Endothelial cell of umbilical vein (primary cell): ENCODE data around the gene DMAP1. TPM values are rescaled to one million over a fixed set of nuclear protein-coding genes. Genes with fewer than 3 reads are reported as not detected.

ENCODE experiments used
- BruUV-seq: library from RNA; stranded (reverse); fragments of 400-500 nt; replicated peaks from 2 replicates; lab custom pipeline; 2021; lab: Mats Ljungman, UMichigan
- CTCF ChIA-PET: fragments of 300-600, 350-600 bp; sonication (Branson Sonifier 250); formaldehyde crosslinking; loops from one replicate; lab custom pipeline; 2021; ENCODE audit warnings: antibody characterized with exemption, inconsistent platforms; lab: Charles Lee
- POLR2A ChIA-PET: fragments of 300-600, 350-600 bp; sonication (Branson Sonifier 250); formaldehyde crosslinking; loops from one replicate; lab custom pipeline; 2021; ENCODE audit warnings: antibody characterized with exemption, inconsistent platforms; lab: Charles Lee
- DNase-seq: peaks from one replicate; pipeline ENCODE4 v3.0.0-alpha.2; 2011; ENCODE audit warnings: low read depth, low spot score
- FAIRE-seq: peaks from 2 replicates; lab custom pipeline; 2011; peaks lifted over from hg19 to GRCh38; lab: Jason Lieb, UNC
- H2AFZ ChIP-seq: 2 replicates; pipeline ENCODE4 v1.6.0; 2012; ENCODE audit warnings: low read depth, low read length, control low read depth, inconsistent platforms
- H3K27ac ChIP-seq: 2 replicates; pipeline ENCODE4 v1.5.1; 2011; ENCODE audit warnings: low read depth, mild to moderate bottlenecking, control low read depth, low read length, moderate library complexity; ENCODE audit not compliant: insufficient read depth
- H3K27me3 ChIP-seq, 2 experiments: 2 replicates each; pipeline versions ENCODE4 v1.6.0 to v1.6.1; 2011; ENCODE audit warnings: low read length in 2 of 2, mixed read lengths in 1 of 2; ENCODE audit not compliant: control insufficient read depth in 2 of 2, insufficient read depth in 2 of 2
- H3K36me3 ChIP-seq, 2 experiments: 2 replicates in 1 of 2; 3 replicates in 1 of 2; pipeline ENCODE4 v1.5.1; 2011; ENCODE audit warnings: low read length in 2 of 2, mild to moderate bottlenecking in 1 of 2, moderate library complexity in 1 of 2; ENCODE audit not compliant: control insufficient read depth in 2 of 2, insufficient read depth in 2 of 2; ENCODE audit errors: extremely low read depth in 1 of 2
- H3K4me1 ChIP-seq: 3 replicates; pipeline ENCODE4 v1.5.1; 2011; ENCODE audit warnings: mild to moderate bottlenecking, low read length; ENCODE audit not compliant: control insufficient read depth, insufficient read depth; ENCODE audit errors: extremely low read depth
- H3K4me2 ChIP-seq: 2 replicates; pipeline ENCODE4 v1.6.1; 2011; ENCODE audit warnings: low read length, control low read depth, mixed read lengths; ENCODE audit not compliant: insufficient read depth
- H3K4me3 ChIP-seq, 3 experiments: fragments of 200-600 bp in 1 of 3; sonication (generic), shearing (Covaris generic) in 1 of 3; replicated peaks in 1 of 3; 2 replicates each; pipeline ENCODE4 v1.5.1; 2011 to 2016; ENCODE audit warnings: control low read depth in 3 of 3, low read length in 3 of 3, mild to moderate bottlenecking in 2 of 3, inconsistent platforms in 1 of 3, low read depth in 1 of 3, moderate library complexity in 1 of 3; ENCODE audit not compliant: insufficient read depth in 1 of 3
- H3K79me2 ChIP-seq: 2 replicates; pipeline ENCODE4 v1.6.0; 2012; ENCODE audit warnings: low read length, inconsistent platforms; ENCODE audit not compliant: control insufficient read depth, insufficient read depth
- H3K9ac ChIP-seq: replicated peaks from 2 replicates; pipeline ENCODE3; 2011; ENCODE audit warnings: low read length, control low read depth; ENCODE audit not compliant: insufficient read depth; ENCODE audit errors: extremely low read depth
- H3K9me1 ChIP-seq: replicated peaks from 3 replicates; pipeline ENCODE4 v1.6.0; 2011; ENCODE audit warnings: mild to moderate bottlenecking, low read length; ENCODE audit not compliant: control insufficient read depth, insufficient read depth; ENCODE audit errors: extremely low read depth
- H3K9me3 ChIP-seq: replicated peaks from 2 replicates; pipeline ENCODE4 v1.5.1; 2012; ENCODE audit warnings: low read length, inconsistent platforms; ENCODE audit not compliant: control insufficient read depth, insufficient read depth
- H4K20me1 ChIP-seq: replicated peaks from 2 replicates; pipeline ENCODE3; 2011; ENCODE audit warnings: mild to moderate bottlenecking, low read length; ENCODE audit not compliant: control insufficient read depth, insufficient read depth; ENCODE audit errors: extremely low read depth
- EZH2 ChIP-seq: IDR thresholded peaks from 2 replicates; pipeline ENCODE4 v1.6.1; 2012; ENCODE audit warnings: borderline replicate concordance, low read depth, mild to moderate bottlenecking, moderate library complexity, low read length, inconsistent platforms; ENCODE audit not compliant: severe bottlenecking
- FOS ChIP-seq: IDR thresholded peaks from 2 replicates; pipeline ENCODE4 v1.6.1; 2011; ENCODE audit warnings: mild to moderate bottlenecking, low read length, moderate library complexity, borderline replicate concordance; ENCODE audit not compliant: insufficient read depth
- GATA2 ChIP-seq: IDR thresholded peaks from 2 replicates; pipeline ENCODE4 v1.7.0; 2011; ENCODE audit warnings: low read depth, mild to moderate bottlenecking, moderate library complexity, mixed read lengths, low read length; ENCODE audit not compliant: insufficient read length, insufficient read depth
- JUN ChIP-seq: IDR thresholded peaks from 2 replicates; pipeline ENCODE4 v1.6.1; 2011; ENCODE audit warnings: borderline replicate concordance, low read depth; ENCODE audit not compliant: insufficient read length, insufficient read depth
- MYC ChIP-seq: IDR thresholded peaks from one replicate; pipeline ENCODE4 v1.6.1; 2011; ENCODE audit warnings: mild to moderate bottlenecking, low read depth, low read length
- POLR2A ChIP-seq: IDR thresholded peaks from 2 replicates; pipeline ENCODE4 v1.6.1; 2012; ENCODE audit warnings: low read depth, mild to moderate bottlenecking, control low read depth, low read length
- POLR2AphosphoS5 ChIP-seq: IDR thresholded peaks from 2 replicates; pipeline ENCODE4 v1.6.1; 2012; ENCODE audit warnings: low read depth, mild to moderate bottlenecking, control low read depth, low read length, moderate library complexity; ENCODE audit not compliant: insufficient read depth
- dilution Hi-C: fragments of 300-500 bp; cut with MboI; formaldehyde crosslinking; loops from one replicate; pipeline ENCODE4 v1.15.0; 2019; ENCODE audit warnings: low sequenced_read_pairs; ENCODE audit not compliant: extremely low pct_ligation_motif_present
- intact Hi-C: fragments of 100-400 bp; cut with micrococcal nuclease; formaldehyde crosslinking; loops from one replicate; pipeline ENCODE4 v1.10.0; 2022
- polyA plus RNA-seq, 4 experiments: library from polyadenylated mRNA; depleted of rRNA in 3 of 4; stranded (reverse) in 3 of 4; unstranded in 1 of 4; fragments of >200 nt; gene quantifications; 2 replicates each; pipeline versions ENCODE4 v1.2.1 to v1.2.3, GENCODE V29; 2011 to 2012; ENCODE audit warnings: missing spikeins in 1 of 4
- total RNA-seq: library from RNA; stranded (reverse); gene quantifications from 2 replicates; pipeline ENCODE4 v1.2.3, GENCODE V29; 2021
- TF ChIP-seq, protein P1 (sequence below), 2 donors: IDR thresholded peaks; 1 replicate in 1 of 2; 2 replicates in 1 of 2; pipeline ENCODE4 v1.5.1; 2011; ENCODE audit warnings: low read length in 2 of 2, mild to moderate bottlenecking in 2 of 2, moderate library complexity in 2 of 2, control low read depth in 1 of 2, inconsistent platforms in 1 of 2, low read depth in 1 of 2; ENCODE audit not compliant: insufficient read depth in 1 of 2; ENCODE audit errors: extremely low read depth in 1 of 2
- TF ChIP-seq, protein P2 (sequence below): IDR thresholded peaks from 2 replicates; pipeline ENCODE4 v1.6.1; 2011; ENCODE audit not compliant: insufficient read depth, insufficient read length

The DMAP1 gene
- total and polyA plus RNA-seq, 2 donors (not counting 3 experiments of a cell fraction or from before 2014, with no cell fraction given), result 42.9 to 63.2 TPM

DNA sequence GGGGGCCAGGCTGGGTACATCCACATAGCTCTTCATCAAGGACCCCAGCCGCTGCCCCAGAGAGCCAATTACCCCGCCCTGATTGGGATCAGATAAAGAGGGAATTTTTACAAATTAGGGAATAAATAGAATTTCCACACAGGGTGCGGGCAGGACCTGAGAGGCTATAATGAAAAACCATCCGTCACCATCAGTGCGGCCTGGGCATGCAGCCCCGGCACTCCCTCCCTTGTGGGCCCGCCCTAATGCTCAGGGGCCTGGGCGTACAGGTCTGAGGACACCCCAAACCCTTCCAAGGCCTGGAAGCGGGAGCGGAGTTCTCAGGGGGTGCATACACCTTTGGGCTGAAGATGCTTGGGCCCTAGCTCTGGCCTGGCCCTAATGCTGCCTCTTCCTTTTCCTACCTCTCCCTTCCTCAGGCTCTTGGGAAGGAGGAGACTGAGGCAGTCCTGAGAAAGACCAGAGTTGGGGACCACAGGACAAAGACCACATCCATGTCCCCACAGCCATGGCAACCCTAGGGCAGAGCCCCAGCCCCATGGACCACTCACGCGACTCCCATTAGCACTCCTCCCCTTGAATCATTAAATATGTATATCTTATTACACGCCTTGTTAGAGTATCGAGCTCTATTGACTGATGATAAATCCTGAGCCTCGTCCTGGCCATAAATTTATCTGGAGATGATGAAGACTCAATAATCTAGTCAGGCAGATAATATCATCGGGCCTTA is 16.3 kb downstream of the DMAP1 start:
- Histone ChIP-seq H4K20me1 (no peaks in the 10 kb centered on the region), H3K4me2 (no peak overlapping the region), H3K36me3 (peaks cover 1 to 2% of the 10 kb centered on the region in 2 experiments), H3K9me3 (no peaks in the 10 kb centered on the region), H3K4me1 (no peaks in the 10 kb centered on the region), H3K27me3 (no peaks in the 10 kb centered on the region), H2AFZ (no peak overlapping the region), H3K79me2 (no peaks in the 10 kb centered on the region), H3K4me3 (no peak overlapping the region), H3K27ac (no peak overlapping the region), H3K9me1 (no peaks in the 10 kb centered on the region), H3K9ac (no peak overlapping the region)
- dilution Hi-C loops (no loop called here), intact Hi-C loops (no loop called here)
- POLR2A ChIA-PET, result no interaction called here
- FAIRE-seq (no peak), DNase-seq (no peak)
- TF ChIP-seq GATA2 (no peak), MYC (no peak), EZH2 (no peak), POLR2AphosphoS5 (no peak), JUN (no peak), FOS (no peak), POLR2A (no peak)
- TF ChIP-seq, protein P1, sequence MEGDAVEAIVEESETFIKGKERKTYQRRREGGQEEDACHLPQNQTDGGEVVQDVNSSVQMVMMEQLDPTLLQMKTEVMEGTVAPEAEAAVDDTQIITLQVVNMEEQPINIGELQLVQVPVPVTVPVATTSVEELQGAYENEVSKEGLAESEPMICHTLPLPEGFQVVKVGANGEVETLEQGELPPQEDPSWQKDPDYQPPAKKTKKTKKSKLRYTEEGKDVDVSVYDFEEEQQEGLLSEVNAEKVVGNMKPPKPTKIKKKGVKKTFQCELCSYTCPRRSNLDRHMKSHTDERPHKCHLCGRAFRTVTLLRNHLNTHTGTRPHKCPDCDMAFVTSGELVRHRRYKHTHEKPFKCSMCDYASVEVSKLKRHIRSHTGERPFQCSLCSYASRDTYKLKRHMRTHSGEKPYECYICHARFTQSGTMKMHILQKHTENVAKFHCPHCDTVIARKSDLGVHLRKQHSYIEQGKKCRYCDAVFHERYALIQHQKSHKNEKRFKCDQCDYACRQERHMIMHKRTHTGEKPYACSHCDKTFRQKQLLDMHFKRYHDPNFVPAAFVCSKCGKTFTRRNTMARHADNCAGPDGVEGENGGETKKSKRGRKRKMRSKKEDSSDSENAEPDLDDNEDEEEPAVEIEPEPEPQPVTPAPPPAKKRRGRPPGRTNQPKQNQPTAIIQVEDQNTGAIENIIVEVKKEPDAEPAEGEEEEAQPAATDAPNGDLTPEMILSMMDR (IDR thresholded peaks at IDR 0.05; ENCODE audit: extremely low read depth in 1 of 2, insufficient read depth in 1 of 2, low read depth in 1 of 2, low read length in 2 of 2), result no peak
- TF ChIP-seq, protein P2, sequence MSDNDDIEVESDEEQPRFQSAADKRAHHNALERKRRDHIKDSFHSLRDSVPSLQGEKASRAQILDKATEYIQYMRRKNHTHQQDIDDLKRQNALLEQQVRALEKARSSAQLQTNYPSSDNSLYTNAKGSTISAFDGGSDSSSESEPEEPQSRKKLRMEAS, result no peak
- CTCF ChIA-PET, result interaction anchor here (0.9 to 4.1 kb wide), 3 partner anchors 9 to 365 kb away, joined by 3 to 28 read pairs (median 3); no protein-coding TSS in a partner anchor
- no TSS peak for BruUV-seq
